ENCODE measurements around the gene CDK5.
A peak's percentile ranks its signal among the peaks of the same experiment; 100 is the strongest.

The CDK5 gene

GRCh38 chr7:151086802-151087244 lies 29.1 kb upstream of the CDK5 start:
- DNase-seq (ENCODE audit: low spot score) = peak; percentile 31

- DNase-seq (ENCODE audit: low spot score) = peak; percentile 67
Observed at GRCh38 chr7:151085691-151086620, 28.3 kb upstream of the CDK5 start, which contains the start of gene AGAP3. Gene AGAP3 (plus strand): TSS chr7:151086475. CDS start chr7:151086742, 267 bp downstream.

GRCh38 chr7:151085329-151085690 lies 27.6 kb upstream of the CDK5 start:
- no peak for DNase-seq (ENCODE audit: low spot score)

GRCh38 chr7:151083824-151084160 lies 26.1 kb upstream of the CDK5 start:
- no peak for DNase-seq (ENCODE audit: low spot score)

GRCh38 chr7:151083071-151083823 lies 25.6 kb upstream of the CDK5 start, which contains the start of gene TMUB1:
Gene TMUB1 (minus strand): TSS chr7:151083493. CDS start chr7:151082563, 930 bp downstream.
- DNase-seq (ENCODE audit: low spot score) = peak; percentile 78

GRCh38 chr7:151082141-151083070 lies 24.7 kb upstream of the CDK5 start:
- no peak for DNase-seq (ENCODE audit: low spot score)

- DNase-seq (ENCODE audit: low spot score) = no peak
Observed at GRCh38 chr7:151081170-151082101, 23.7 kb upstream of the CDK5 start.

- peak; percentile 92 for DNase-seq (ENCODE audit: low spot score)
Observed at GRCh38 chr7:151080522-151081169, 22.9 kb upstream of the CDK5 start, which contains the start of gene FASTK. Gene FASTK (minus strand): TSS chr7:151080809. CDS start chr7:151080766, 43 bp downstream.

- DNase-seq (ENCODE audit: low spot score) = no peak
Observed at GRCh38 chr7:151080067-151080521, 22.4 kb upstream of the CDK5 start.

- no peak for DNase-seq (ENCODE audit: low spot score)
Observed at GRCh38 chr7:151079199-151079910, 21.7 kb upstream of the CDK5 start.

- DNase-seq (ENCODE audit: low spot score) = no peak
Observed at GRCh38 chr7:151078233-151079040, 20.7 kb upstream of the CDK5 start.

GRCh38 chr7:151077705-151078232 lies 20.1 kb upstream of the CDK5 start:
- no peak for DNase-seq (ENCODE audit: low spot score)

GRCh38 chr7:151076863-151077704 lies 19.4 kb upstream of the CDK5 start:
- no peak for DNase-seq (ENCODE audit: low spot score)

GRCh38 chr7:151075978-151076426 lies 18.3 kb upstream of the CDK5 start:
- no peak for DNase-seq (ENCODE audit: low spot score)

GRCh38 chr7:151075662-151075971 lies 17.9 kb upstream of the CDK5 start:
- no peak for DNase-seq (ENCODE audit: low spot score)

- no peak for DNase-seq (ENCODE audit: low spot score)
Observed at GRCh38 chr7:151074817-151075661, 17.3 kb upstream of the CDK5 start.
